HepG2 (cell line): ENCODE data around the gene RBM45. TPM values are rescaled to one million over a fixed set of nuclear protein-coding genes. Genes with fewer than 3 reads are reported as not detected.

Source experiments
- ATAC-seq: fragments of 200-7000 bp; cut with Tn5 transposase; 3 replicates; pipeline ENCODE4 v1.9.1; 2020; ENCODE audit warnings: mild to moderate bottlenecking, moderate library complexity
- Bru-seq: library from RNA; stranded (reverse); fragments of 400-500 nt; gene quantifications from one replicate; lab custom pipeline; 2021; lab: Mats Ljungman, UMichigan
- BruChase-seq, 2 experiments: library from RNA; stranded (reverse); fragments of 400-500 nt; gene quantifications; one replicate each; lab custom pipeline; 2021; lab: Mats Ljungman, UMichigan
- BruUV-seq: library from RNA; stranded (reverse); fragments of 400-500 nt; replicated peaks from 2 replicates; lab custom pipeline; 2021; lab: Mats Ljungman, UMichigan
- CTCF ChIA-PET: fragments of 300-600 bp; formaldehyde crosslinking; extraction: SDS; loops from one replicate; lab custom pipeline; 2021; ENCODE audit warnings: low total read pairs, inconsistent platforms, low intra/inter-chr PET ratio; lab: Yijun Ruan, JAX
- POLR2A ChIA-PET: fragments of 350-600 bp; sonication (Branson Sonifier 250); formaldehyde crosslinking; loops from one replicate; lab custom pipeline; 2020; ENCODE audit warnings: antibody characterized with exemption, inconsistent platforms; lab: Yijun Ruan, JAX
- DNase-seq: peaks from one replicate; pipeline ENCODE4 v3.0.0-alpha.2; 2015; ENCODE audit warnings: low spot score
- FAIRE-seq: peaks from 3 replicates; lab custom pipeline; 2011; peaks lifted over from hg19 to GRCh38; lab: Jason Lieb, UNC
- H2AFZ ChIP-seq: one replicate; pipeline ENCODE4 v1.6.1; 2011; ENCODE audit warnings: low read length, inconsistent platforms
- H3K27ac ChIP-seq: fragments of 300-600 bp; 3 replicates; pipeline ENCODE4 v1.8.0; 2011; ENCODE audit warnings: mixed run types, mild to moderate bottlenecking, mixed read lengths, low read length, inconsistent platforms; ENCODE audit not compliant: insufficient read depth; ENCODE audit errors: extremely low read length
- H3K27me3 ChIP-seq, 2 experiments: fragments of 200-600 bp in 1 of 2; 2 replicates in 1 of 2; 3 replicates in 1 of 2; pipeline versions ENCODE4 v1.6.0 to v1.8.0; 2011; ENCODE audit warnings: low read length in 2 of 2, mild to moderate bottlenecking in 2 of 2, moderate library complexity in 2 of 2, inconsistent platforms in 1 of 2; ENCODE audit not compliant: insufficient read depth in 2 of 2, control insufficient read depth in 1 of 2
- H3K36me3 ChIP-seq, 2 experiments: fragments of 200-600 bp in 1 of 2; replicated peaks in 1 of 2; 2 replicates in 1 of 2; 3 replicates in 1 of 2; pipeline versions ENCODE4 v1.5.1 to v1.8.0; 2011; ENCODE audit warnings: low read length in 2 of 2, inconsistent platforms in 1 of 2; ENCODE audit not compliant: insufficient read depth in 2 of 2, control insufficient read depth in 1 of 2
- H3K4me1 ChIP-seq: 2 replicates; pipeline ENCODE4 v1.5.1; 2012; ENCODE audit warnings: low read length, inconsistent platforms; ENCODE audit not compliant: insufficient read depth
- H3K4me2 ChIP-seq: 2 replicates; pipeline ENCODE4 v1.6.0; 2011; ENCODE audit warnings: low read depth, low read length, inconsistent platforms
- H3K4me3 ChIP-seq, 3 experiments: fragments of 200-600 bp in 1 of 3; sonication (generic), shearing (Covaris generic) in 1 of 3; replicated peaks in 1 of 3; 2 replicates each; pipeline ENCODE4 v1.5.1; 2011 to 2016; ENCODE audit warnings: low read length in 3 of 3, inconsistent platforms in 2 of 3, low read depth in 2 of 3, mild to moderate bottlenecking in 2 of 3, control low read depth in 1 of 3, mixed read lengths in 1 of 3; ENCODE audit not compliant: insufficient read depth in 1 of 3
- H3K79me2 ChIP-seq: one replicate; pipeline ENCODE4 v1.6.1; 2011; ENCODE audit warnings: low read length, inconsistent platforms; ENCODE audit not compliant: insufficient read depth
- H3K9ac ChIP-seq: 2 replicates; pipeline ENCODE4 v1.6.0; 2011; ENCODE audit warnings: mild to moderate bottlenecking, low read depth, low read length, inconsistent platforms; ENCODE audit not compliant: insufficient read depth
- H3K9me3 ChIP-seq: 2 replicates; pipeline ENCODE4 v1.5.1; 2012; ENCODE audit warnings: mild to moderate bottlenecking, low read length
- H4K20me1 ChIP-seq: 2 replicates; pipeline ENCODE4 v1.6.0; 2011; ENCODE audit warnings: inconsistent platforms, mild to moderate bottlenecking, low read length, moderate library complexity; ENCODE audit not compliant: insufficient read depth
- ATF1 ChIP-seq: IDR thresholded peaks from 2 replicates; pipeline ENCODE4 v1.6.1; 2016; ENCODE audit warnings: mild to moderate bottlenecking, control low read depth
- PCBP1 ChIP-seq: fragments of 200-400 bp; formaldehyde crosslinking; IDR thresholded peaks from 2 replicates; pipeline ENCODE4 v1.6.1; 2017; ENCODE audit warnings: mild to moderate bottlenecking, low read depth, low read length, borderline replicate concordance
- POLR2A ChIP-seq, 2 experiments: IDR thresholded peaks; 2 replicates each; pipeline ENCODE4 v1.6.1; 2011; ENCODE audit warnings: low read depth in 2 of 2, low read length in 2 of 2, mild to moderate bottlenecking in 1 of 2, moderate library complexity in 1 of 2; ENCODE audit not compliant: insufficient read depth in 1 of 2
- RFX3 ChIP-seq: IDR thresholded peaks from 2 replicates; pipeline ENCODE4 v1.6.1; 2016; ENCODE audit warnings: missing biosample characterization, missing genetic modification reagents
- TCF12 ChIP-seq, 2 experiments: fragments of 450-650 bp in 1 of 2; sonication (generic) in 1 of 2; formaldehyde crosslinking in 1 of 2; IDR thresholded peaks; 2 replicates each; pipeline versions ENCODE4 v1.6.1 to v1.8.0; 2017 to 2022; ENCODE audit warnings: antibody characterized with exemption in 1 of 2, mild to moderate bottlenecking in 1 of 2, missing genetic modification reagents in 1 of 2, moderate library complexity in 1 of 2
- ZNF558 ChIP-seq: sonication (generic); formaldehyde crosslinking; IDR thresholded peaks from 2 replicates; pipeline ENCODE4 v1.9.0; 2022; ENCODE audit warnings: mild to moderate bottlenecking, missing genetic modification reagents, borderline replicate concordance
- WGBS: methylation state at CpG from one replicate; pipeline ENCODE4 v1.1.6; 2017; ENCODE audit warnings: low lambda C conversion rate; 5-methylcytosine and 5-hydroxymethylcytosine counted together
- in situ Hi-C: cut with HindIII; loops from 2 replicates; pipeline ENCODE4 v1.10.0; 2017; ENCODE audit warnings: low pct_unique_long_range_greater_than_20kb; ENCODE audit not compliant: extremely low pct_ligation_motif_present
- intact Hi-C: fragments of 100-400 bp; cut with micrococcal nuclease; formaldehyde crosslinking; loops from one replicate; pipeline ENCODE4 v1.10.0; 2022; ENCODE audit not compliant: unreplicated experiment
- long read RNA-seq, 2 experiments: library from RNA in 1 of 2; library from polyadenylated mRNA in 1 of 2; stranded (forward) in 1 of 2; unstranded in 1 of 2; transcript quantifications; one replicate each; pipeline ENCODE4 v2.0.0, GENCODE V29; 2019 to 2022
- polyA minus RNA-seq, 3 experiments: library from RNA; depleted of rRNA, polyadenylated mRNA; stranded (reverse); fragments of >200 nt; gene quantifications; 2 replicates each; pipeline ENCODE4 v1.2.3, GENCODE V29; 2011; ENCODE audit warnings: low replicate concordance in 1 of 3
- polyA plus RNA-seq, 8 experiments: library from polyadenylated mRNA; depleted of rRNA in 3 of 8; stranded (reverse) in 7 of 8; unstranded in 1 of 8; fragments of >200 nt; fragmentation: Illumina TruSeq in 4 of 8; extraction: Trizol in 4 of 8; gene quantifications; 2 replicates each; pipeline versions ENCODE4 v1.2.1 to v1.2.3, GENCODE V29; 2011 to 2016; ENCODE audit warnings: low read depth in 4 of 8, missing spikeins in 1 of 8, mixed read lengths in 1 of 8; ENCODE audit not compliant: insufficient read depth in 1 of 8
- total RNA-seq, 5 experiments: library from RNA; depleted of rRNA; stranded (reverse); fragments of >200 nt; fragmentation: Illumina TruSeq; extraction: Trizol; gene quantifications; 2 replicates each; pipeline ENCODE4 v1.2.3, GENCODE V29; 2016; ENCODE audit warnings: low read depth in 1 of 5
- TF ChIP-seq, protein P1 (sequence below): sonication (generic); formaldehyde crosslinking; IDR thresholded peaks from 2 replicates; pipeline ENCODE4 v1.4.0; 2020; ENCODE audit warnings: mild to moderate bottlenecking, missing genetic modification reagents

RBM45 gene
- 25.2 and 30.4 TPM in 2 replicates for total RNA-seq (2016; rRNA removed; fragmentation: Illumina TruSeq; extraction: Trizol)
- total RNA-seq (2016; cell fraction: cytosol; rRNA removed; fragmentation: Illumina TruSeq; extraction: Trizol; ENCODE audit: low read depth), result 2.2 and 3.2 TPM in 2 replicates
- 23.2 and 30.4 TPM in 2 replicates for total RNA-seq (2016; cell fraction: insoluble cytoplasmic fraction; rRNA removed; fragmentation: Illumina TruSeq; extraction: Trizol)
- 6.4 and 7.0 TPM in 2 replicates for total RNA-seq (2016; cell fraction: membrane; rRNA removed; fragmentation: Illumina TruSeq; extraction: Trizol)
- 21.4 and 22.9 TPM in 2 replicates for total RNA-seq (2016; cell fraction: nucleus; rRNA removed; fragmentation: Illumina TruSeq; extraction: Trizol)
- 4.2 and 5.7 TPM in 2 replicates for polyA plus RNA-seq (2011; rRNA removed)
- polyA plus RNA-seq (2011; cell fraction: cytosol; rRNA removed), result 2.2 TPM in 2 replicates
- polyA plus RNA-seq (2011; cell fraction: nucleus; rRNA removed), result 4.0 and 4.5 TPM in 2 replicates
- 6.6 and 6.9 TPM in 2 replicates for polyA plus RNA-seq (2012)
- polyA plus RNA-seq (2016; cell fraction: cytosol; fragmentation: Illumina TruSeq; extraction: Trizol; ENCODE audit: low read depth), result 0.85 and 1.4 TPM in 2 replicates
- 20.1 and 23.5 TPM in 2 replicates for polyA plus RNA-seq (2016; cell fraction: insoluble cytoplasmic fraction; fragmentation: Illumina TruSeq; extraction: Trizol; ENCODE audit: low read depth)
- 2.9 and 3.3 TPM in 2 replicates for polyA plus RNA-seq (2016; cell fraction: membrane; fragmentation: Illumina TruSeq; extraction: Trizol; ENCODE audit: low read depth)
- 21.9 and 22.2 TPM in 2 replicates for polyA plus RNA-seq (2016; cell fraction: nucleus; fragmentation: Illumina TruSeq; extraction: Trizol; ENCODE audit: insufficient read depth, low read depth)
- polyA minus RNA-seq (2011; rRNA and poly(A)+ RNA removed; ENCODE audit: low replicate concordance), result 5.7 and 5.8 TPM in 2 replicates
- polyA minus RNA-seq (2011; cell fraction: cytosol; rRNA and poly(A)+ RNA removed), result 1.6 and 2.4 TPM in 2 replicates
- polyA minus RNA-seq (2011; cell fraction: nucleus; rRNA and poly(A)+ RNA removed), result 13.0 and 14.2 TPM in 2 replicates
- percentile 67 among the genes with signal in this experiment for Bru-seq, nascent RNA
- BruChase-seq, experiment 1, labeled RNA remaining after a 6-hour chase, result percentile 50 among the genes with signal in this experiment
- percentile 55 among the genes with signal in this experiment for BruChase-seq, experiment 2, labeled RNA remaining after a 2-hour chase
- long read RNA-seq, experiment 1, transcript RBM45-201 (10 exons, 1,785 nt), result major isoform, 23 of 28 reads
- long read RNA-seq, experiment 1, partial matches to known transcripts, result 2 of 28 reads
- long read RNA-seq, experiment 1, other reads (novel, unspliced or antisense), result 0 of 28 reads
- long read RNA-seq, experiment 2, partial matches to known transcripts, result 4 of 8 reads
- long read RNA-seq, experiment 2, other reads (novel, unspliced or antisense), result 0 of 8 reads

DNA sequence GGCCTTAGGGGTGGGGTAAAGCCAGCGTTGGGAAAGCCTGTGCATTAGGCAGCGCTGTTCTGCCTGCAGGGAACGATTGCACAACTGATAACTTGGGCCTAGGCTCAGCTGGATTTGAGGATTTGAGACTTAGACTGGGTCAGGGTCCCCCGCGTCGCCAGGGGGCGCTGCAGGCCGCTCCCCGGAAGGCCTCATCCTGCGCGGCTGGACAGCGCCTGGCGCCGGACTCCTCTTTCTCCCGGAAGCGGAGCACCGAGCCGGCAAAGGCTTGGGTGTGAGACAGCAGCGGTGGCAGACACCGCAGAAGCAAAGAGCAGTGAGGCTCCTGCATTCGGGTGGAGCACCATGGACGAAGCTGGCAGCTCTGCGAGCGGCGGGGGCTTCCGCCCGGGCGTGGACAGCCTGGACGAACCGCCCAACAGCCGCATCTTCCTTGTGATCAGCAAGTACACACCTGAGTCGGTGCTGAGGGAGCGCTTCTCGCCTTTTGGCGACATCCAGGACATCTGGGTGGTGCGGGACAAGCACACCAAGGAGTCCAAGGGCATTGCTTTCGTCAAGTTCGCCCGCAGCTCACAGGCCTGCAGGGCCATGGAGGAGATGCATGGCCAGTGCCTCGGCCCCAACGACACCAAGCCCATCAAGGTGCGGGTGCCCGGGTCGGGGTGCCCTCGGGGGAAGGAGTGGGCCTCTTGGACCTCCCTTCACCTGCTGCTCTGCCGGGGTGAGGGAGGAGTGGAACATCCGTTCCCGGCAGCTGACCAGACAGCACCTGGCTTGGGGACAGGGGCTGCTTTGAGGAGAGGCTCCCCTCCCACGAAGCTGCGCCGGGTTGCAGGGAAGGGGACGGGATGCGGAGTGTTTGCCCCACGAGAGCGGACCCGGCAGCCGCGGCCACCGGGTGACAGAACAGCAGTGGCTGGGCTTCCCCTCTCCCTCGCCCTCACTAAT, at the start of gene RBM45:
RBM45 (plus strand) TSS at position 236 of the 951 bp plus-strand sequence; CDS start at position 346, 110 bp downstream.
- H2AFZ ChIP-seq, result peak within 1 kb of the TSS; percentile 82
- no peaks in the 10 kb centered on the region for H3K27me3 ChIP-seq
- BruUV-seq, result no TSS peak
- no peaks in the 10 kb centered on the region for H3K9me3 ChIP-seq
- H3K79me2 ChIP-seq, result no peaks in the 10 kb centered on the region
- peak within 1 kb of the TSS; percentile 79 for H3K4me2 ChIP-seq
- H3K4me3 ChIP-seq, result peak within 1 kb of the TSS; percentile 65 to 95 (median 87)
- H4K20me1 ChIP-seq, result no peaks in the 10 kb centered on the region
- ChIA-PET CTCF (interaction anchor here (1.2 to 1.8 kb wide), 2 partner anchors 168 to 303 kb away, joined by 6 read pairs; no protein-coding TSS in a partner anchor), POLR2A (interaction anchor here (0.9 to 2.1 kb wide), 5 partner anchors 23 to 339 kb away, joined by 3 to 10 read pairs (median 3); partner anchors contain the start of genes PDE11A, PJVK and PRKRA)
- FAIRE-seq (peak; percentile 83), ATAC-seq (peak; percentile 98), DNase-seq (peak; percentile 92)
- peaks cover 15% of the 10 kb centered on the region for H3K4me1 ChIP-seq
- under 1% methylated on average over 32 of the region's 60 CpGs for WGBS
- H3K27ac ChIP-seq, result peak within 1 kb of the TSS; percentile 68
- peak within 1 kb of the TSS; percentile 76 for H3K9ac ChIP-seq
- in situ Hi-C loops (loop anchor here (10.0 kb wide), 1 partner anchor 302 kb away; no protein-coding TSS in a partner anchor), intact Hi-C loops (loop anchor here (1.0 to 5.0 kb wide), 6 partner anchors 40 to 302 kb away; partner anchors contain the start of genes OSBPL6 and PDE11A)
- H3K36me3 ChIP-seq, result no peaks in the 10 kb centered on the region
- TF ChIP-seq, protein P1, sequence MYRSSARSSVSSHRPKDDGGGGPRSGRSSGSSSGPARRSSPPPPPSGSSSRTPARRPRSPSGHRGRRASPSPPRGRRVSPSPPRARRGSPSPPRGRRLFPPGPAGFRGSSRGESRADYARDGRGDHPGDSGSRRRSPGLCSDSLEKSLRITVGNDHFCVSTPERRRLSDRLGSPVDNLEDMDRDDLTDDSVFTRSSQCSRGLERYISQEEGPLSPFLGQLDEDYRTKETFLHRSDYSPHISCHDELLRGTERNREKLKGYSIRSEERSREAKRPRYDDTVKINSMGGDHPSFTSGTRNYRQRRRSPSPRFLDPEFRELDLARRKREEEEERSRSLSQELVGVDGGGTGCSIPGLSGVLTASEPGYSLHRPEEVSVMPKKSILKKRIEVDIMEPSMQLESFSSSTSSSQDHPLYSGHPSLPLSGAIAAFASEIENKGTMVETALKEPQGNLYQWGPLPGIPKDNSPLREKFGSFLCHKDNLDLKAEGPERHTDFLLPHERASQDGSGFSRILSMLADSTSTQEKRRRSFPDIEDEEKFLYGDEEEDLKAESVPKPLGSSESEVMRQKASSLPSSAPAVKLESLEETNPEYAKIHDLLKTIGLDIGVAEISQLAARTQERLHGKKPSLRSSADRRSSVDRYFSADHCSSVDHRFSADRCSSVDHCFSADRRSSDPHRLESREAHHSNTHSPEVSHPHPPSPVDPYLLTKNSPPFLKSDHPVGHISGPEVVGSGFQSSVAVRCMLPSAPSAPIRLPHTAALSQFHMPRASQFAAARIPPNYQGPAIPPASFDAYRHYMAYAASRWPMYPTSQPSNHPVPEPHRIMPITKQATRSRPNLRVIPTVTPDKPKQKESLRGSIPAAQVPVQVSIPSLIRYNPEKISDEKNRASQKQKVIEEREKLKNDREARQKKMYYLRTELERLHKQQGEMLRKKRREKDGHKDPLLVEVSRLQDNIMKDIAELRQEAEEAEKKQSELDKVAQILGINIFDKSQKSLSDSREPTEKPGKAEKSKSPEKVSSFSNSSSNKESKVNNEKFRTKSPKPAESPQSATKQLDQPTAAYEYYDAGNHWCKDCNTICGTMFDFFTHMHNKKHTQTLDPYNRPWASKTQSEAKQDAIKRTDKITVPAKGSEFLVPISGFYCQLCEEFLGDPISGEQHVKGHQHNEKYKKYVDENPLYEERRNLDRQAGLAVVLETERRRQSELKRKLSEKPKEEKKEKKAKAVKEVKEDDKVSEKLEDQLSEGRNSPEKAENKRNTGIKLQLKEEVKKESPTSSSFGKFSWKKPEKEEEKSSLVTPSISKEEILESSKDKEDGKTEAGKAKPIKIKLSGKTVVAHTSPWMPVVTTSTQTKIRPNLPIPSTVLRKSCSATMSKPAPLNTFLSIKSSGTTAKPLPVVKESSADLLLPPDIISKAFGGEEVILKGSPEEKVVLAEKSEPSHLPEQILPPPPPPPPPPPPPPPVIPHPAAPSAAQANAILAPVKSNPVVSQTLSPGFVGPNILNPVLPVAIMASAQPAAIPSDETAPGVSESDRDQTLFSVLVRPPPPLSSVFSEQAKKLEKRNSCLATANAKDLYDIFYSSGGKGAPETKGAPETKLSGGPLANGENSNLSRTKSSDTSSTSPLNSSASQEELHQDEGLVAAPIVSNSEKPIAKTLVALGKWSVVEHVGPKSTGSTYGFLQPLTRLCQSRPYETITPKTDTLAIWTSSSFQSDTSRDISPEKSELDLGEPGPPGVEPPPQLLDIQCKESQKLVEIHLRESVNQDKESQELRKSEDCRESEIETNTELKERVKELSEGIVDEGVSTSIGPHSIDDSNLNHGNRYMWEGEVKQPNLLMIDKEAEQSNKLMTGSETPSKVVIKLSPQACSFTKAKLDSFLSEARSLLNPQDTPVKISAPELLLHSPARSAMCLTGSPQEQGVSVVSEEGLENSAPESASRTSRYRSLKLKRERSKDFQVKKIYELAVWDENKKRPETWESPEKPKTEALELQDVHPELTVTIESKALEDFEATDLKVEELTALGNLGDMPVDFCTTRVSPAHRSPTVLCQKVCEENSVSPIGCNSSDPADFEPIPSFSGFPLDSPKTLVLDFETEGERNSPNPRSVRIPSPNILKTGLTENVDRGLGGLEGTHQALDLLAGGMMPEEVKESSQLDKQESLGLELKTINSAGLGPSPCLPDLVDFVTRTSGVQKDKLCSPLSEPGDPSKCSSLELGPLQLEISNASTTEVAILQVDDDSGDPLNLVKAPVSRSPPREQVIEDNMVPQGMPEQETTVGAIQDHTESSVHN (CRISPR knock-in tag), result peak; percentile 95
- peak; percentile 97 for TF ChIP-seq POLR2A (IDR thresholded peaks at IDR 0.05; ENCODE audit: insufficient read depth in 1 of 2, low read depth in 2 of 2, low read length in 2 of 2)
- no peak for TF ChIP-seq TCF12 (IDR thresholded peaks at IDR 0.05)
- 0 out of 2 replicates have a peak, but pooled peaks have one; percentile 61 for TF ChIP-seq TCF12 (CRISPR knock-in tag; IDR thresholded peaks at IDR 0.05)
- peak; percentile 97; the same call in 1 of the 2 replicates for TF ChIP-seq ZNF558 (CRISPR knock-in tag)
- TF ChIP-seq PCBP1, result 0 out of 2 replicates have a peak, but pooled peaks have one; percentile 46
- TF ChIP-seq RFX3 (CRISPR knock-in tag), result no peak
- no peak for TF ChIP-seq ATF1 (CRISPR knock-in tag)
